Osteoblast (primary cell): ENCODE results near the gene ARMC9. TPM values are rescaled to one million over a fixed set of nuclear protein-coding genes. Genes with fewer than 3 reads are reported as not detected.
"Not testable (repeated sequence)": the region's sequence is repeated elsewhere in the genome, so short reads cannot be mapped to it uniquely, and the experiment has no call there.

ENCODE experiments used
- DNase-seq: peaks from one replicate; pipeline ENCODE4 v3.0.0; 2011; ENCODE audit warnings: low spot score, mixed read lengths; ENCODE audit not compliant: insufficient read length; ENCODE audit errors: missing footprints
- H2AFZ ChIP-seq: 2 replicates; pipeline ENCODE4 v1.6.0; 2011; ENCODE audit warnings: mild to moderate bottlenecking, low read length
- H3K27ac ChIP-seq: 2 replicates; pipeline ENCODE4 v1.5.1; 2011; ENCODE audit warnings: mild to moderate bottlenecking, low read depth, low read length, moderate library complexity
- H3K27me3 ChIP-seq: 2 replicates; pipeline ENCODE4 v1.6.0; 2012; ENCODE audit warnings: mild to moderate bottlenecking, control low read depth, inconsistent platforms, low read length, moderate library complexity; ENCODE audit not compliant: insufficient read depth
- H3K36me3 ChIP-seq: 2 replicates; pipeline ENCODE4 v1.5.1; 2011; ENCODE audit warnings: mild to moderate bottlenecking, low read length, control low read depth, moderate library complexity; ENCODE audit not compliant: insufficient read depth
- H3K4me1 ChIP-seq: 2 replicates; pipeline ENCODE4 v1.5.1; 2011; ENCODE audit warnings: mild to moderate bottlenecking, low read length, control low read depth, moderate library complexity; ENCODE audit not compliant: insufficient read depth
- H3K4me2 ChIP-seq: 2 replicates; pipeline ENCODE4 v1.6.0; 2011; ENCODE audit warnings: mild to moderate bottlenecking, low read length; ENCODE audit not compliant: insufficient read depth
- H3K4me3 ChIP-seq: fragments of 200-600 bp; sonication (generic); 3 replicates; pipeline ENCODE4 v1.5.1; 2012; ENCODE audit warnings: mild to moderate bottlenecking, low read length, inconsistent platforms; ENCODE audit not compliant: insufficient read depth
- H3K79me2 ChIP-seq: 2 replicates; pipeline ENCODE4 v1.6.0; 2012; ENCODE audit warnings: mild to moderate bottlenecking, low read length, control low read depth, inconsistent platforms; ENCODE audit not compliant: insufficient read depth
- H3K9me3 ChIP-seq: 2 replicates; pipeline ENCODE4 v1.5.1; 2011; ENCODE audit warnings: low read depth, low read length, control low read depth
- H4K20me1 ChIP-seq: 2 replicates; pipeline ENCODE4 v1.6.0; 2012; ENCODE audit warnings: mild to moderate bottlenecking, low read length, control low read depth; ENCODE audit not compliant: insufficient read depth
- total RNA-seq: library from RNA; depleted of rRNA; stranded (reverse); fragments of >200 nt; gene quantifications from 2 replicates; pipeline ENCODE4 v1.2.3, GENCODE V29; 2012
- TF ChIP-seq, protein P1 (sequence below): IDR thresholded peaks from 2 replicates; pipeline ENCODE4 v1.5.1; 2011; ENCODE audit warnings: mild to moderate bottlenecking, low read depth, low read length, moderate library complexity; ENCODE audit errors: extremely low read depth

The ARMC9 gene
- total RNA-seq, 1 donor = 221 TPM

DNA sequence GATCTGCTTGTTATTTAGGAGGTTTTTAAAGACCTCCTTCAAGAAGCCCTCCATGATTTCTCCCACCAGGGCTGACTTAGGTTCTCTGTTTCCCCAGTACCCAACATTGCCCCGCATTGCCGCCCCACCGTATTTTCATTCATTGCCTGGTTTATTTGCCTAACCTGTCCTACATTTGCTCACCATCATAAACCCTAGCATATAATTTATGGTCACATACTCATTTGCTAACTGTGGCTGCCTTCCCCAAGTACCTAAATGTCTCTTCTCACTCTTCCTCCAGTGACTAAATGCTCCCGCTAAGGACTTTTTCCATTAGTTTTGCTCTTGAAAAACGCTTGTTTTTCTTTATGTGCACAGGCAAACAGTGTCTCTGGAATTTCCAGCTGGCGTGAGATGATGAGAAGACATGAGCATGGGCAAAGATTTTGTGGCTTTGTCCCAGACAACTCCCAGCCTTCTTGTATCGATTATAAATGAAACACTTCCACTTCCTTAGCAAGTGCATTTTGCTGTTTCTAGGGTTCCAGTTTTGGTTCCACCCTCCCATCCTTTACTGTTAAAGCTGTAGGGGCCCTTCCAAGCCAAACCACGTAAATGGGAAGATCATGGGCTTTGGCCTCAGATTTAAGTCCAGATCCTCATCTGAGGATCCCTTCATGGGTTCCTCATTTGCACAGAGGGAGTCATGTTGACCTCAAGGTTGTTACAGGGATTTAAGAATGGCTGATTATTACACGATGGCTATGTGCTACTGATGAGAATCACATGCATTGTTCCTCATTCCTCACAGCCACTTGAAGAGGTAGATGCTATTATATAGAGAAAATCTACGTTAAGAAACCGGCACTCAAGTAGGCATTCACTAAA lies 21.0 kb upstream of the ARMC9 start:
- peak; percentile 21 for DNase-seq

DNA sequence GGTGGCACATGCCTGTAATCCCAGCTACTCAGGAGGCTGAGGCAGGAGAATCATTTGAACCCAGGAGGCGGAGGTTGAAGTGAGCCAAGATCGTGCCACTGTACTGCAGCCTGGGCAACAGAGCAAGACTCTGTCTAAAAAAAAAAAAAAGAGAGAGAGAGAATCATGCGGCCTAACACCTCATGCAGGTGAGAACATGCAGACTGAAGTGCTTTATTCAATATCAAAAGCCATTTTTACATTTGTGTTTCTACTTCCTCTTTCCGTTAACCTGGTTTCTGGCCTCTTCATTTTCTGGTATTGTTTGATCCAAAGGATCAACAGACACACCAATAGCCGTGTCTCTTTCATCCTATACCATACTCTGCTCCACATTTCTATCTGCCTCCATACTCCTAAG lies 19.6 kb upstream of the ARMC9 start:
- H2AFZ ChIP-seq, H3K27me3 ChIP-seq, H3K9me3 ChIP-seq, H3K27ac ChIP-seq, H4K20me1 ChIP-seq, H3K4me3 ChIP-seq, H3K79me2 ChIP-seq, DNase-seq, H3K4me2 ChIP-seq: not testable (repeated sequence)
- peaks cover 15% of the 10 kb centered on the region for H3K36me3 ChIP-seq
- H3K4me1 ChIP-seq = peaks cover 15% of the 10 kb centered on the region

More for the DNA sequence above, 21.0 kb upstream of the ARMC9 start:
- H2AFZ ChIP-seq = no peak overlapping the region
- H3K79me2 ChIP-seq = no peaks in the 10 kb centered on the region
- peaks cover 21% of the 10 kb centered on the region for H3K36me3 ChIP-seq
- TF ChIP-seq, protein P1, sequence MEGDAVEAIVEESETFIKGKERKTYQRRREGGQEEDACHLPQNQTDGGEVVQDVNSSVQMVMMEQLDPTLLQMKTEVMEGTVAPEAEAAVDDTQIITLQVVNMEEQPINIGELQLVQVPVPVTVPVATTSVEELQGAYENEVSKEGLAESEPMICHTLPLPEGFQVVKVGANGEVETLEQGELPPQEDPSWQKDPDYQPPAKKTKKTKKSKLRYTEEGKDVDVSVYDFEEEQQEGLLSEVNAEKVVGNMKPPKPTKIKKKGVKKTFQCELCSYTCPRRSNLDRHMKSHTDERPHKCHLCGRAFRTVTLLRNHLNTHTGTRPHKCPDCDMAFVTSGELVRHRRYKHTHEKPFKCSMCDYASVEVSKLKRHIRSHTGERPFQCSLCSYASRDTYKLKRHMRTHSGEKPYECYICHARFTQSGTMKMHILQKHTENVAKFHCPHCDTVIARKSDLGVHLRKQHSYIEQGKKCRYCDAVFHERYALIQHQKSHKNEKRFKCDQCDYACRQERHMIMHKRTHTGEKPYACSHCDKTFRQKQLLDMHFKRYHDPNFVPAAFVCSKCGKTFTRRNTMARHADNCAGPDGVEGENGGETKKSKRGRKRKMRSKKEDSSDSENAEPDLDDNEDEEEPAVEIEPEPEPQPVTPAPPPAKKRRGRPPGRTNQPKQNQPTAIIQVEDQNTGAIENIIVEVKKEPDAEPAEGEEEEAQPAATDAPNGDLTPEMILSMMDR = no peak
- H3K4me3 ChIP-seq = no peak overlapping the region
- no peak overlapping the region for H3K27ac ChIP-seq
- H3K4me2 ChIP-seq = no peak overlapping the region
- H3K4me1 ChIP-seq = peaks cover 15% of the 10 kb centered on the region
- H4K20me1 ChIP-seq = no peaks in the 10 kb centered on the region
- H3K27me3 ChIP-seq = no peaks in the 10 kb centered on the region
- no peaks in the 10 kb centered on the region for H3K9me3 ChIP-seq

DNA sequence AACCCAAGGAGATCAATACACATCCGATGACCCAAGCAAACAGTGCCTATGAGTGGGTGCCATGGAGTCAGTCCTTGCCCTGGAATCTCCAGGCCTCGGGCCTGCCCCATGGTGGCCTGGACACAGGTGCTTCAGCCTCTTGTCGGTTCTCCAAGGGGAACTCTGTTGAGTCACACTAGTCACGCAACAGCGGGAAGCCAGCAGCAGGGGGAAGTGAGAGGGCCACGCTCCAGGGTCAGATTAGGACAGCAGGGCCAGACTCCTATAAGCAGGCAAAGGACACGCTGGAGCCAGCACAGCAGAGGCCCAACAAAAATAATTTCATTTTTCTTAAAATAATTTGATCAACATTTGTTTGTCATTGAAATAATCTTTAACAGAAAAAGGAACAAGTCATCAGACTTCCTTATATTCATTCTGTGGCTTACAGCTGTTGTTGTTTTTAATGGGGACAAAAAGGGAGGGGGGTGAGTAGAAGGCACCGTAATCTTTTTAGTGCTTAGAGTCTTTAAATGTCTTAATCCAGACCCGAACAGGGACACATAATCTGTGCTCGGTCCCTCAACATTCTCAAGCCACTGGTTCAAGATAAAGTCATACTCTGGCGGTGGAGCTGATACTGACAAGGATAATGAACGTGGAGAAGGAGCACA lies 16.4 kb upstream of the ARMC9 start:
- H3K9me3 ChIP-seq = no peaks in the 10 kb centered on the region
- H3K79me2 ChIP-seq = no peaks in the 10 kb centered on the region
- H4K20me1 ChIP-seq = no peaks in the 10 kb centered on the region
- H3K4me2 ChIP-seq = no peak overlapping the region
- no peaks in the 10 kb centered on the region for H3K36me3 ChIP-seq
- H3K27me3 ChIP-seq = no peaks in the 10 kb centered on the region
- H3K4me1 ChIP-seq = peaks cover 20% of the 10 kb centered on the region
- TF ChIP-seq, protein P1 = no peak
- H3K4me3 ChIP-seq = no peak overlapping the region
- H3K27ac ChIP-seq = no peak overlapping the region
- DNase-seq = peak; percentile 90
- H2AFZ ChIP-seq = peak overlapping the region; percentile 20

DNA sequence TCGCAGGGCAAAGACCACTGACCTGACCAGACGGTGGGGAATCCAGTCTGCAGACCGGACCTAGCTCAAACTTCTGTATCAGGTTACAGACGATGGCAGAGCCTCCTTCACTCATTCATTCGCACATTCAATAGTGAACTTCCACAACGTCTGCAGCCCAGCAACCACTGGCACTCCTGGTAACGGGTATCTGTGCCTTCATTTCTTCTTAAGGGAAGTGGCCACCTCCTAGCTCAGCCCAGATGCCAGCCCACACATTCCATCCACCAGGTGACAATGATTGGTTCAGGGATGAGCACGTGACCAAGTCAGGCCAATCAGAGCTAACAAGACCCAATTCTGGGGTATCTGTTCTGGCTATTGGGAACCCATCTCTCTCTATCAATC lies 15.9 kb upstream of the ARMC9 start:
- Histone ChIP-seq H3K4me3 (no peak overlapping the region), H4K20me1 (no peaks in the 10 kb centered on the region), H3K9me3 (no peaks in the 10 kb centered on the region), H3K79me2 (no peaks in the 10 kb centered on the region), H3K27me3 (no peaks in the 10 kb centered on the region), H2AFZ (no peak overlapping the region), H3K36me3 (no peaks in the 10 kb centered on the region), H3K4me2 (no peak overlapping the region), H3K27ac (no peak overlapping the region), H3K4me1 (peaks cover 20% of the 10 kb centered on the region)
- TF ChIP-seq, protein P1 = no peak
- DNase-seq = peak; percentile 25
